Epithelial cell of proximal tubule (primary cell): ENCODE data around the gene DISC1. TPM values are rescaled to one million over a fixed set of nuclear protein-coding genes. Genes with fewer than 3 reads are reported as not detected.
A peak's percentile ranks its signal among the peaks of the same experiment; 100 is the strongest.
"Not testable (repeated sequence)": the region's sequence is repeated elsewhere in the genome, so short reads cannot be mapped to it uniquely, and the experiment has no call there.

Experiments
- DNase-seq: peaks from one replicate; pipeline ENCODE4 v3.0.0-alpha.2; 2011; ENCODE audit warnings: low read depth
- H3K4me3 ChIP-seq: 2 replicates; pipeline ENCODE4 v1.5.1; 2011; ENCODE audit warnings: low read depth, mild to moderate bottlenecking, low read length
- total RNA-seq: library from RNA; depleted of rRNA; stranded (reverse); fragments of >200 nt; gene quantifications from 2 replicates; pipeline ENCODE4 v1.2.3, GENCODE V29; 2015
- TF ChIP-seq, protein P1 (sequence below): conservative IDR thresholded peaks from 2 replicates; pipeline ENCODE4 v1.5.1; 2012; ENCODE audit warnings: low read depth, mild to moderate bottlenecking, low read length

DISC1 gene
- total RNA-seq, 1 donor from 2014 or later = 3.1 TPM

DNA sequence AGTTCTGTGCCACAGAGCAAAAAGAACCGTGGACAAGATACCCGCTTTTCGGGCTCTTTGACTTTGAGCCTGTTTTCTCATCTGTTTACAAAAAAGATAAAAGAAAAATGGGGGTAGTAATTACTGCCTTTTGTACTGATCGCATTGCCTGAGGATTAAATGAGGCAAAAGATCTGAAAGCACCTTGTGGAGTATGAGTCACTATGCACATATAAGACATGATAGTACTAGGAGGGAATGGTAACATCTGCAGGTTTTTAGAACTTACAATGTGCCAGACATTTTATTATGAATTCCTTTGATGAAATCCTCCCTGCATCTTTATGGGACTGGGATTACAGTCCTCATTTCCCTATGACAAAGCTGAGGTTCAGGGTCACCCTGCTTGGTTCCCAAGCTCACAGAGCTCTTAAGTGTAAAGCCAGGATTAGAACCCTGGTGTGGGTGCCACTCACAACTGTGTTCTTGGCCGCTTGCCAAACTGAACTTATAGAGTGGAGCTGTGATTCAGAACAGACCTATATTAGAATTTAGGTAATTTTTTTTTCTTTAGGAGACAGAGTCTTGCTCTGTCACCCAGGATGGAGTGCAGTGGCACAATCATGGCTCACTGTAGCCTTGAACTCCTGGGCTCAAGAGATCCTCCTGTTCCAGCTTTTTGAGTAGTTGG is 1.8 kb downstream of the DISC1 start:
- TF ChIP-seq, protein P1, sequence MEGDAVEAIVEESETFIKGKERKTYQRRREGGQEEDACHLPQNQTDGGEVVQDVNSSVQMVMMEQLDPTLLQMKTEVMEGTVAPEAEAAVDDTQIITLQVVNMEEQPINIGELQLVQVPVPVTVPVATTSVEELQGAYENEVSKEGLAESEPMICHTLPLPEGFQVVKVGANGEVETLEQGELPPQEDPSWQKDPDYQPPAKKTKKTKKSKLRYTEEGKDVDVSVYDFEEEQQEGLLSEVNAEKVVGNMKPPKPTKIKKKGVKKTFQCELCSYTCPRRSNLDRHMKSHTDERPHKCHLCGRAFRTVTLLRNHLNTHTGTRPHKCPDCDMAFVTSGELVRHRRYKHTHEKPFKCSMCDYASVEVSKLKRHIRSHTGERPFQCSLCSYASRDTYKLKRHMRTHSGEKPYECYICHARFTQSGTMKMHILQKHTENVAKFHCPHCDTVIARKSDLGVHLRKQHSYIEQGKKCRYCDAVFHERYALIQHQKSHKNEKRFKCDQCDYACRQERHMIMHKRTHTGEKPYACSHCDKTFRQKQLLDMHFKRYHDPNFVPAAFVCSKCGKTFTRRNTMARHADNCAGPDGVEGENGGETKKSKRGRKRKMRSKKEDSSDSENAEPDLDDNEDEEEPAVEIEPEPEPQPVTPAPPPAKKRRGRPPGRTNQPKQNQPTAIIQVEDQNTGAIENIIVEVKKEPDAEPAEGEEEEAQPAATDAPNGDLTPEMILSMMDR = no peak
- H3K4me3 ChIP-seq = no peak overlapping the region
- DNase-seq = no peak

DNA sequence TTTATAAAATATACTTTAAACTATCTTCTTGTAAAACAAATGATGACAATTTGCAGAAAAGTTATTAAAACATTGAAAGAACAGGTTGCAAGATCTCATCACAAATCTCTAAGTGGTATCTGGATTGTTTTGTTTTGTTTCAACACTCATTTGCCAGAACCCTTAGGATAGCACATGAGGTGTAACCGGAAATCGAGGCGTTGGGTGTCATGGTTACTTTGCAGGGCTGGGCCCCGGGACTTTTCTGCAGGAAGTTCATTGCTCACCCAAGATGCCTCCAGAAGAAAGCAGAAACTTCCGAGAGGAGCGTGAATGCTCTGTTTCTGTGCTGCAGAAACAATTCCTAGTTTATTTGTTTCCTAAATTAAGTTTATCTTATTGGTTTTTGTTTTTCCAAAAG is 2.5 kb downstream of the DISC1 start:
- TF ChIP-seq, protein P1 = no peak
- DNase-seq = no peak
- no peak overlapping the region for H3K4me3 ChIP-seq

DNA sequence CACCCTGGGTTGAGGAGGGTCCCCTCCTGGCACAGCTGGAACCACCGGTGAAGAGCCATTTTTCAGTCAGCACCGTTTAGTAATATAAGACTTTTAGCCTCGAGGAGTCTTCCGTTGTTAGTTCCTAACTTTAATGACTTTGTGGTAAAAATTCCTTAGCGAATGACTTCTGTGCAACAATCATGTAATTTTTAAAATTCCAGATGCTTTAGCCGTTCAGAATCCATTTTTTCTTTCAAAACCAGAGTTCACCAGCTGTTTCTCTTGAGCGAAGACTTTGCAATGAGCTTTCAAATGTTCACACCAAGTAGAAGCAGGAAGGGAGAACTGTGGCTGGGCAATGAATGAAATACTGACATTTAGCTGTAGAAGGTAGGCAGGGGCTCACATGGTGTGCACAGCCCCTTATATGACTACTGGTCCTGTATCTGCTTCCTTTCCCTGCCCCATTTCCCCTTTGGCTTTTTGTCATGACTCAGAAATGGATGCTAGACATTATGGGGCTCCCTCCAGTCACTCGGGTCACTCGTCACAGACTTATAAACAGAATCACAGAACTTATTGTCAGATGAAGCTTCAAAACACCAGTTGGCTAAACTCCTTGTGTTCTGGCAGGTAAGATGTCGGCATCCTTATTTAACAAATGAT is 4.1 kb downstream of the DISC1 start:
- TF ChIP-seq, protein P1 = no peak
- no peak overlapping the region for H3K4me3 ChIP-seq
- no peak for DNase-seq

DNA sequence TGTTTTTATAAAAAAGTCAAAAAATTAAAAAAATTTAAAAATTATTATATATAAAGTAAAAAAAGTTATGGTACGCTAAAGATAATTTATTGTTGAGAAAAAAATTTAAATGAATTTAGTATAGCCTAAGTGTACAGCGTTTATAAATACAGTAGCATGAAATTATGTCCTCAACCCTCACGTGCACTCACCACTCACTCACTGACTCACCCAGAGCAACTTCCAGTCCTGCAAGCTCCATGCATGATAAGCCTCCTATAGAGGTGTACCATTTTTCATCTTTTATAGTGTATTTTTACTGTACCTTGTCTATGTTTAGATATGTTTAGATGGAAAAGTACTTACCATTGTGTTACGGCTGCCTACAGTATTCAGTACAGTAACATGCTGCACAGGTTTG is 5.1 kb downstream of the DISC1 start:
- no peak overlapping the region for H3K4me3 ChIP-seq
- no peak for DNase-seq
- TF ChIP-seq, protein P1 = no peak

DNA sequence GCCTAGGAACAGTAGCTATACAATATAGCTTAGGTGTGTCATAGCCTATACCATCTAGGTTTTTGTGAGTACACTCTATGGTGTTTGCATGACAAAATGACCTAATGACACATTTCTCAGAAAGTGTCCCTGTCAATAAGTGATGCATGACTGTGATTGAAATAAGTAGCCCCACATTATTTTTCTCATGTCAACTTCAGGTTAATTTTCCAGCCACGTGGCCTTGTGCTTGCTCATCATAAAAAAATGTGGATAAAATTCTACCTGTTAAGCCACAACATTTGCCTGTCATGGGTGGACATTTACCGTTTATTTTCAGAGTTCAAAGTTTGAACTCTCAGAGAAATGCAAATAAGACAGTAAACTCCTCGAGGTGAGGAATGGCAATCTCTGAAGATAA is 5.5 kb downstream of the DISC1 start:
- DNase-seq = no peak
- no peak overlapping the region for H3K4me3 ChIP-seq
- TF ChIP-seq, protein P1 = no peak

DNA sequence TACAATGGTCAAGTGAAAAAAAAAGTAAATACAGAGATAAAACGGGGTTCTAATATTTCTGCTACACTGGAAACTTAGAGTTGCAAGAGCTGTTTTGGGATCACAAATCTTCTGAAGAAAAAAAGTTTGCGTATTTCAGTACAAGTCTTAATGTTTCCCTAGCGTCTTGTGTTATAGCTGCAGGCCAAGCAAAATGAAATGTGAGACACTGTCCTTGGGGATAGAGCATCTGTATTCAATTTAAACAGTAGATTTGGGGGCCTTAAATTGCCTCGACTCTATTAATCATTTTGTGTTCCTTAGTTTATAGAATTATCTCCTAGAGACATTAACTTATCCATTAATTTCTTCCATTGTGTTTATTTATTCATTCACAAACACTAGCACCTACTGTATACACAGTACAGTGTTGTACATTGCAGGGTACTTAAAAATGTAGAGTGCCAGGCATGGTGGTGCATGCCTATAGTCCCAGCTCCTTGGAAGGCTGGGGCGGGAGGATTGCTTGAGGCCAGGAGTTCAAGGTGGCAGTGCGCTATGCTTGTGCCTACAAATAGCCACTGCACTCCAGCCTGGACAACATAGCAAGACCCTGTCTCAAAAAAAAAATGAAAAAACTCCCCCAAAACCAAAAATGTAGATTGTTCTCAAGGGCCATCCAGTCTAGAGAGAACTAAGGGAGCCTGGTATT is 7.9 kb downstream of the DISC1 start:
- no peak for DNase-seq
- TF ChIP-seq, protein P1 = no peak
- H3K4me3 ChIP-seq = no peak overlapping the region

DNA sequence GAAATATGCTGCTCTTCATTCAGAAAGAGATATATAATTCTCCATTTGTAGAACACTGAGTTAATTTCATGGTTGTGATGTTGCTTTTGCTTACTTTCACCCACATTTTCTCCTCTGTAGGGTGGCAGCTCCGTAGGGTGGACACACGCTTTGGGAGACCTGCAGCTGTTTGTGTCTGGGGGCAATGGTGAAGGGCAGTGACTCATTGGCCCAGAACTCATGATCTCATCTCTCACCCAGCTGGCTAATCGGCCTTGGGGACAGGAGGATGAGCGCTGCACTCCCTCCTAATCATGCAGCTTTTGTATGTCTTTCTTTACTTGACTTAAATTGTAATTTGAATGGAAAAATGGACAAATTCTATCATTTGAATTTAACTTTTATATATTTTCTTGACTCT is 9.6 kb downstream of the DISC1 start:
- DNase-seq = peak; percentile 26
- no peak overlapping the region for H3K4me3 ChIP-seq
- TF ChIP-seq, protein P1 = no peak

DNA sequence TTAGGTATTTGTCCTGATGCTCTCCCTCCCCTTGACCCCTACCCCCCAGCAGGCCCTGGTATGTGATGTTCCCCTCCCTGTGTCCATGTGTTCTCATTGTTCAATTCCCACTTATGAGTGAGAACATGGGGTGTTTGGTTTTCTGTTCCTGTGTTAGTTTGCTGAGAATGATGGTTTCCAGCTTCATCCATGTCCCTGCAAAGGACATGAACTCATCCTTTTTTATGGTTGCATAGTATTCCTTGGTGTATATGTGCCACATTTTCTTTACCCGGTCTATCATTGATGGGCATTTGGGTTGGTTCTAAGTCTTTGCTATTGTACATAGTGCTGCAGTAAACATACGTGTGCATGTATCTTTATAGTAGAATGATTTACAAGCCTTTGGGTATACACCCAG is 10.3 kb downstream of the DISC1 start:
- DNase-seq, H3K4me3 ChIP-seq: not testable (repeated sequence)
